CD4-positive, alpha-beta T cell treated with Interleukin-4 for 1 hour (primary cell): ENCODE data around the gene PTCRA.

ENCODE experiments used
- DNase-seq, 2 donors: peaks; one replicate each; pipeline ENCODE4 v3.0.0-alpha.2; 2020 to 2022

PTCRA gene

DNA sequence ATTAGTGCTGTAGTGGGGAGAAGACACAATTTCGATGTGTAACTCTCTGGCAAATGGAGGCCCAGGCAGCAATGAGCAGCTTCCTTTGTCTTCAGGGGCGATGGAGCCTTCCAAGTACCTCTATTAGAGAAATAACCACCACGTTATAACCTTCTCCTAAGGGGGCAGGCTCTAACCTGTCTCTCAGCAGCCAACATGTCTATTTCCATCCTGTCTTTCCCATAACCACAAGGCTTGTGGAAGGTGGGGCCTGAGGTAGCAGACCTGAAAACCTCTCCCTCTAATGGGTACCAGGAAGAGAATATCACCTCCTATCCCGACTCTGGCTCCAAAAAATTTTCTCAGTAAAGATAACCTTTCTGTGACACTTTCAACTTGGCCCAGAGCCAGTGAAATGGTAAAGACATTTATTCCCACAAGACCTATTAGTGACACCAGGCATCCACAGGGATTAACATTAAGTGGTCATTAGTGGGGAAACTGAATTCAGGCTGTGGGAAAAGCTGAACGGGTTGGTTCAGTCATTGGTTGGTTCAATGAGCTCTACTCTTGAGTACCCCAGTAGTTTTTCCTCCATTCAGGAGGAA is 59.2 kb downstream of the PTCRA start:
- no peak for DNase-seq
